HL-60 (cell line): ENCODE results near the gene HOXD11.

Source experiments
- GABPA ChIP-seq: IDR thresholded peaks from 2 replicates; pipeline ENCODE4 v1.6.1; 2012; ENCODE audit warnings: low read depth
- POLR2AphosphoS5 ChIP-seq: IDR thresholded peaks from 2 replicates; pipeline ENCODE4 v1.6.1; 2012; ENCODE audit warnings: low read depth
- TF ChIP-seq, protein P1 (sequence below): IDR thresholded peaks from one replicate; pipeline ENCODE4 v1.5.1; 2011; ENCODE audit warnings: low read length, control low read depth, inconsistent platforms; ENCODE audit not compliant: insufficient read depth

DNA sequence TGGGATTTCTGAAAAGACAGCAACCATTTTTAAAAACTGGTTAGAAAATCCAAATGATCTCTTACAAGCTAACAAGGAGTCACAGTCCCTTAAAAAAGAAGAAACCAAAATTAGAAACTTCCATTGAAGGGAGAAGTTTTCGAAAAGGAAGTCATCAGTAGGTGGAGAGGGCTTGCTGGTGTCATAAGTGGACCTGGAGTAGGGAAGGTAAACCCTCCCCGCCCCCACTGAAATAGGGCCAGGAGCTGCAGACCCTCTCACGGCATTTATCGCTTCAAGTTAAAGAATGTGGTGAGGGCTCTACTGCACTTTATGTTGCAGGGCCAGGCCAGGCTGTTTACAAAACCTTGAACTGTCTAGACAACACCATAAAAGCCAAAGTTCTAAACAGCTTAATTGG lies 2.9 kb downstream of the HOXD11 start:
- TF ChIP-seq, protein P1, sequence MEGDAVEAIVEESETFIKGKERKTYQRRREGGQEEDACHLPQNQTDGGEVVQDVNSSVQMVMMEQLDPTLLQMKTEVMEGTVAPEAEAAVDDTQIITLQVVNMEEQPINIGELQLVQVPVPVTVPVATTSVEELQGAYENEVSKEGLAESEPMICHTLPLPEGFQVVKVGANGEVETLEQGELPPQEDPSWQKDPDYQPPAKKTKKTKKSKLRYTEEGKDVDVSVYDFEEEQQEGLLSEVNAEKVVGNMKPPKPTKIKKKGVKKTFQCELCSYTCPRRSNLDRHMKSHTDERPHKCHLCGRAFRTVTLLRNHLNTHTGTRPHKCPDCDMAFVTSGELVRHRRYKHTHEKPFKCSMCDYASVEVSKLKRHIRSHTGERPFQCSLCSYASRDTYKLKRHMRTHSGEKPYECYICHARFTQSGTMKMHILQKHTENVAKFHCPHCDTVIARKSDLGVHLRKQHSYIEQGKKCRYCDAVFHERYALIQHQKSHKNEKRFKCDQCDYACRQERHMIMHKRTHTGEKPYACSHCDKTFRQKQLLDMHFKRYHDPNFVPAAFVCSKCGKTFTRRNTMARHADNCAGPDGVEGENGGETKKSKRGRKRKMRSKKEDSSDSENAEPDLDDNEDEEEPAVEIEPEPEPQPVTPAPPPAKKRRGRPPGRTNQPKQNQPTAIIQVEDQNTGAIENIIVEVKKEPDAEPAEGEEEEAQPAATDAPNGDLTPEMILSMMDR: no peak
- TF ChIP-seq POLR2AphosphoS5 (no peak), GABPA (no peak)
